Activated effector memory CD4-positive, alpha-beta T cell treated with anti-CD3 and anti-CD28 coated beads, Interleukin-2, amount 50 U/mL, for 16 hours (primary cell): Measurements from ENCODE around the gene CTCF.
"Not testable (repeated sequence)": the region's sequence is repeated elsewhere in the genome, so short reads cannot be mapped to it uniquely, and the experiment has no call there.

ENCODE experiments used
- DNase-seq: peaks from one replicate; pipeline ENCODE4 v3.0.0-alpha.2; 2020

CTCF gene, protein sequence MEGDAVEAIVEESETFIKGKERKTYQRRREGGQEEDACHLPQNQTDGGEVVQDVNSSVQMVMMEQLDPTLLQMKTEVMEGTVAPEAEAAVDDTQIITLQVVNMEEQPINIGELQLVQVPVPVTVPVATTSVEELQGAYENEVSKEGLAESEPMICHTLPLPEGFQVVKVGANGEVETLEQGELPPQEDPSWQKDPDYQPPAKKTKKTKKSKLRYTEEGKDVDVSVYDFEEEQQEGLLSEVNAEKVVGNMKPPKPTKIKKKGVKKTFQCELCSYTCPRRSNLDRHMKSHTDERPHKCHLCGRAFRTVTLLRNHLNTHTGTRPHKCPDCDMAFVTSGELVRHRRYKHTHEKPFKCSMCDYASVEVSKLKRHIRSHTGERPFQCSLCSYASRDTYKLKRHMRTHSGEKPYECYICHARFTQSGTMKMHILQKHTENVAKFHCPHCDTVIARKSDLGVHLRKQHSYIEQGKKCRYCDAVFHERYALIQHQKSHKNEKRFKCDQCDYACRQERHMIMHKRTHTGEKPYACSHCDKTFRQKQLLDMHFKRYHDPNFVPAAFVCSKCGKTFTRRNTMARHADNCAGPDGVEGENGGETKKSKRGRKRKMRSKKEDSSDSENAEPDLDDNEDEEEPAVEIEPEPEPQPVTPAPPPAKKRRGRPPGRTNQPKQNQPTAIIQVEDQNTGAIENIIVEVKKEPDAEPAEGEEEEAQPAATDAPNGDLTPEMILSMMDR

GRCh38 chr16:67562526-67562917 is at the start of gene CTCF:
Gene CTCF, plus strand, starts transcription at chr16:67562526. Its CDS starts 48,307 bp downstream, at chr16:67610833.
- peak; percentile 94 for DNase-seq

- not testable (repeated sequence) for DNase-seq
These were observed 48.4 kb upstream of the CTCF start for GRCh38 chr16:67513892-67514291.

- peak; percentile 90 for DNase-seq
These were observed 47.9 kb upstream of the CTCF start for GRCh38 chr16:67514382-67514828.

- no peak for DNase-seq
These were observed 45.8 kb upstream of the CTCF start for GRCh38 chr16:67516296-67517154.

DNA sequence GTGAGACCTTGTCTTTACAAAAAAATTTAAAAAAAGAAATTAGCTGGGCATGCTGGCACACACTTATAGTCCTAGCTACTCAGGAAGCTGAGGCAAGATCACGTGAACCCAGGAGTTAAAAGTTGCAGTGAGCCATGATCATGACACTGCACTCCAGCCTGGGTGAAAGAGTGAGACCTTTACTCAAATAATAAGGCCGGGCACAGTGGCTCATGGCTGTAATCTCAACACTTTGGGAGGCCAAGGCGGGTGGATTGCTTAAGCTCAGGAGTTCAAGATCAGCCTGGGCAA is 45.2 kb upstream of the CTCF start:
- DNase-seq = no peak

- no peak for DNase-seq
These were observed 44.5 kb upstream of the CTCF start for GRCh38 chr16:67517661-67518423.

DNA sequence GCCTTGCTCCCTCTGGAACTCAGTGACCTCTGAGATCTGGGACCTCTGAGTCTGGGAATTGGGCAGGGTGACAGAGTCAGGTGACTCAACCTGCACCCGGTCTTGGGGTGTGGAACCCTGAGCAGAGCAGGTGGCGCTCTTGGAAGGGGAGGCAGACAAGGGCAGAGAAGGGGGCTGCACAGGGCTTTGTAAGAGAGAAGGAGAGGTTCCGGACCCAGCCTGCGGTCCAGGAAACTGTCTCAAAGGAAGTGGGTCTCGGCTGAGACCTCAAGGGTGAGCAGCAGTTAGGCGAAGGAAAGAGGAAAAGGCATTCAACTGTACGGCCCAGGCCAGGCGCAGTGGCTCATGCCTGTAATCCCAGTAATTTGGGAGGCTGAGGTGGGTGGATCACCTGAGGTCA is 43.6 kb upstream of the CTCF start:
- DNase-seq = no peak

DNA sequence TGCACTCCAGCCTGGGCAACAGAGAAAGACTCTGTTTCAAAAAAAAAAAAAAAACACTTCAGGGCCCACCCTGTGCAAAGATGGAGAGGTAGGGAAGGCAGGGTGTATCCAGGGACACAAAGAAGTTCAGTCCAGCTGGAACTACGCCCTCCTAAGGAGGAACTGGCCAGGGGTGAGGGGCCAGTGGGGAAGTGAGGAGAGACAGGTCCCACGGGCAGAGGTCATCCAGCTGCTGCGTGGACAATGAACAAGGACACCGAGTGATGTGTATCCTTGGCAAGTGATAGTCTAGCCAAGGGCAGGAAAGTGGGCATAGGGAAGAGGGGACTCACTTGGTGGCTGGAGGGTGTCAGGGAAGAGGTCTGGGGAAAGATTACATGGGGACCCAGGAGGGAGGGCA is 43.1 kb upstream of the CTCF start:
- DNase-seq = no peak

- peak; percentile 99 for DNase-seq
These were observed 41.1 kb upstream of the CTCF start for GRCh38 chr16:67521095-67521804.

GRCh38 chr16:67525176-67525860 is 37.0 kb upstream of the CTCF start:
- DNase-seq = no peak

DNA sequence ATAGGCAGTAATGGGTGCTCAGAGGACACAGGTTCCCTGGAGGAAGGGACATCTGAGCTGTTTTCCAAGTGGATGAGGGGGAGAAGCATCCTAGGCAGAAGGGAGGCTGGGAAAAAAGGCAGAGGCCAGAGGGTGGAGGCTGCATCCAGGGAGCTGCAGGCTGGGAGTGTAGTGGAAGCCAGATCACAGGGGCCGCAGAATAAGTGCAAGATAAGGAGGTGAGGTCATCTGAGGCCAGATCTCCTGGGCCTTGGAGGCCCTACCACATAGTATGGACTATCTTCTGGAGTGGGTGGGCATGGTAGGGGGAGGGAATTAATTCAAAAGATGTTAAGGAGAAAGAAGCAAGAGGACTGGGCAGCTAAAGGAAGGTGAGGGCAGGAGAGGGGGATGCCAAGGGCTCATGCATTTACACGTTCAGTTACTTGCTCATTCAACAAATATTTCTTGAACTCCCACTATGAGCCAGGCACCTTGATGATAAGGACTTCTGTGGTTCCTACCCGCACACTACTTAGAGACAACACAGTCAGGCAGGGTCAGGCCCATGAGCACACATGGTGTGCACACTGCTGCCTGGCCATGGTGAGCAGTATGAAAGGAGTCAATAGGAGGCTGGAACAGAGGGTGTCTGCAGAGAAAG is 36.1 kb upstream of the CTCF start:
- DNase-seq = no peak

- DNase-seq = peak; percentile 83
These were observed 34.0 kb upstream of the CTCF start, which contains the start of gene RIPOR1 for GRCh38 chr16:67528222-67528869. Gene RIPOR1, plus strand, starts transcription at chr16:67528829. Its CDS starts 9,618 bp downstream, at chr16:67538447.

DNA sequence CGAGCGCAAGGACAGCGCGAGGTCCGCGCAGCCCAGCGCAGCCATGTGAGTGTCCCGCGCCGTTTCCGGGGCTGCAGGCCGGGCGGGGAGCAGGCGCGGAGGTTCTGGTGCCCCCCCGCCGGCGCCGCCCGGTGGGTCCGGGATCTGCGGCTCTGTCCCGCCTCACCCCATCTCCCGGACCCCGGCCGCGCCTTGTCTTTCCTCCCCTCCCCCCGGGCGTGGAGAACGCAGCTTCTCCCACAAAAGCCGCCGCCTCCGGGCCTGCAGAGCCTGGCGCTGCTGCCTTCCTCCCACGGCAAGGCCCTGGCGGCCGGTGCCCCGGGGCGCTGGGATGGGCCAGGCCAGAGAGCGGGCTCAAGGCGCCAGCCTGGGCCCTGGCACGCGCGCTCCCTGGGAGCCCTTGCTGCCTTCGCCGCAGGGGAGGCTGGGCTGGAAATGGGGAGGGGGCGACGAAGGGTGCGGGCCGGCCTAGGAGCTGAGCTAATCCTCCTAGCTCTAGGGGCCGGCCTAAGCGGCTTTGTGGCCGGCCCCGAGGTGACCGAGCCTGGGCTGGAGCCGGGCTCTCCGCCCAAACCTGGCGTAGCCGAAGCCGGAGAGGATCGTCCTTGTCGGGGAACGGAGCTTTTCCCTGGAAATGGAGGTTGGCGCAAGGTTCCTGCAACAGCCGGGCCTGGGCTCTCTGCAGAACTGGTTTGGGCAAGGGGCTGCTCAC is 33.3 kb upstream of the CTCF start:
- peak; percentile 74 for DNase-seq

- DNase-seq = no peak
These were observed 32.7 kb upstream of the CTCF start for GRCh38 chr16:67529582-67530012.

DNA sequence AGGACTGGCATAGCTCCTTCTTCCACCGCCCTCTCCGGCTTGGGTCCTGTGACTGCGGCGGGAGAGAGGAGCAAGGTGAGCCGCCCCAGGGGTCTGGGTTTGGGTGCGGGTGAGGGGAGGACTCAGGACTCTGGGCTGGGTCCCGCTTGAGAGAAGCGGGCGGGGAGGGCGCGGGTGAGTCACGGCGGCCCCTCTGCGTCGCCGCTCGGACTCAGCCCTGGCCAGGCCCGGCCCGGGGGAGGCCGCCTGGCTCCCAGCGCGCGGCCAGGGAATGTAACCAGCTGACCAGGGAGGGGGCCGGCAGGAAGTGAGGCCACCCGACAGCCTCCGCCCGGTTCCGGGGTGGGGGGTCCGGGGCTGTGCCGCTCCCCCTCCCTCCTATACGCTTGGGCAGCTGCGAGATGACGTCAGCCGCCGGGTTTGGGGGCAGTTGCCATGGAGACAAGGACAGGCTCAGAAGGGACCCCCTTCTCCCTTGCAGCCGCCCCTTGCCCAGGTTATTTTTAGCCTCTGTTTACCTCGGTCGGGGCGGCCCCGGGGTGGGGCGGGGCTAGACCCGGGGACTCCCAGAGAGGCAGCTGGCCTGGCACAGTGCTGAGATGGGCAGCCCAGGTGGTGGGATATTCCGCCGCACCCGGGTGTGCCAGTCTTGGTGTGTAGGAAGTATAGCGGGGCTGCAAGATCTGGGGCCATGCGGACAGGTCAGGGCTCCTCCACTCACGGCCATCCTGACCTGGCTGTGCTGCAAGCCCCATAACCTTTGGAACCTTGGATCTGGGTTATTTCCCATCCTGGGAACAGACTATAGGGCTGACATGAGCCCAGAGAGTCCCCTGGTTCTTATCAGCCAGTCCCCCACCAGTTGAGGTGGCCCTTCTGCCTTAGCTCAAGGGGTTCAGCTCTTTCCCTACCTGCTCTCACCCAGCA is 32.0 kb upstream of the CTCF start:
- DNase-seq = peak; percentile 74

- DNase-seq = no peak
These were observed 31.1 kb upstream of the CTCF start for GRCh38 chr16:67531247-67531646.

DNA sequence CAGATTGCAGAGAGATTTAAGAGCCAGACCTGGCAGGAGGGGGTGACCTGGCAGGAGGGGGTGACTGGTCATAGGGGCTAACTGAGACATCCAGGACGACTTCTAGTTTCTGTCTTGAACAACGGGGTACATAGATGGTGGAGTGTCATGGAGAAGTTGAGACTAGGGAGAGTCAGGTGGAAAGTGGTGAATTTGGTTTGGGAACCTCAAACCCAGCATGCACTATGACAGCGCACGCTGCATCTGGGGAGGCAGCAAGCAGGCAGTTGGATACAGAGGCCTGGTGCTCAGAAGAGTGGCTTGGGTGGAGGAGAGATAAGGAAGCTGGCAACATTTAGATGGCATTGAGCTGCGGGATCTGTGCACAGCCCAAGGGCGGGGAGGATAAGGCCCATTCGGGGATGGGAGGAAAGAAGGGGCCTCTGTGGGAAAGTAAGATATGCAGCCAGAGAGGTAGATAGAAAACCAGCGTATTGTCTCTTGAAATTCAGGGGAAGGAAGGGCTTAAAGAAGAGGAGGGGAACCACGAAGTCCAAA is 29.2 kb upstream of the CTCF start:
- no peak for DNase-seq

- DNase-seq = not testable (repeated sequence)
These were observed 28.3 kb upstream of the CTCF start for GRCh38 chr16:67533987-67534386.
